Retina (tissue), 1 donor: ENCODE results near the gene OR2J3.
"Not testable (repeated sequence)": the region's sequence is repeated elsewhere in the genome, so short reads cannot be mapped to it uniquely, and the experiment has no call there.

Experiments
- DNase-seq: peaks from one replicate; pipeline ENCODE4 v3.0.0-alpha.2; 2016

OR2J3 gene

GRCh38 chr6:29107758-29108157, at the start of gene OR2J3:
Gene OR2J3, plus strand, starts transcription at chr6:29108058. Its CDS starts 3,833 bp downstream, at chr6:29111891.
- no peak for DNase-seq

- DNase-seq, result no peak
Measured at GRCh38 chr6:29071831-29072723, 35.8 kb upstream of the OR2J3 start.

- DNase-seq, result no peak
Measured at GRCh38 chr6:29079203-29079602, 28.7 kb upstream of the OR2J3 start.

GRCh38 chr6:29081312-29081711, 26.5 kb upstream of the OR2J3 start:
- DNase-seq, result no peak

GRCh38 chr6:29082457-29082856, 25.4 kb upstream of the OR2J3 start:
- DNase-seq, result no peak

- no peak for DNase-seq
Measured at GRCh38 chr6:29087213-29087612, 20.6 kb upstream of the OR2J3 start, which contains the start of gene OR2B3. Gene OR2B3, minus strand, starts transcription at chr6:29087313. Its CDS starts 65 bp downstream, at chr6:29087248.

- no peak for DNase-seq
Measured at GRCh38 chr6:29092957-29093356, 14.9 kb upstream of the OR2J3 start.

- no peak for DNase-seq
Measured at GRCh38 chr6:29097803-29098202, 10.1 kb upstream of the OR2J3 start.

- no peak for DNase-seq
Measured at GRCh38 chr6:29099190-29099589, 8.7 kb upstream of the OR2J3 start, which contains the start of gene OR2J1. Gene OR2J1, plus strand, starts transcription at chr6:29099490. Its CDS starts 1,453 bp downstream, at chr6:29100943.

GRCh38 chr6:29112135-29112534, 4.3 kb downstream of the OR2J3 start:
- no peak for DNase-seq

- DNase-seq, result not testable (repeated sequence)
Measured at GRCh38 chr6:29114964-29115363, 7.1 kb downstream of the OR2J3 start.

GRCh38 chr6:29129326-29130012, 21.6 kb downstream of the OR2J3 start:
- no peak for DNase-seq

GRCh38 chr6:29130644-29131043, 22.8 kb downstream of the OR2J3 start:
- no peak for DNase-seq

- no peak for DNase-seq
Measured at GRCh38 chr6:29131691-29132090, 23.8 kb downstream of the OR2J3 start.

- DNase-seq, result no peak
Measured at GRCh38 chr6:29137724-29138123, 29.9 kb downstream of the OR2J3 start.

GRCh38 chr6:29141606-29142005, 33.7 kb downstream of the OR2J3 start:
- DNase-seq, result no peak

GRCh38 chr6:29142309-29142708, 34.5 kb downstream of the OR2J3 start:
- DNase-seq, result no peak

- no peak for DNase-seq
Measured at GRCh38 chr6:29146179-29146578, 38.3 kb downstream of the OR2J3 start.

- no peak for DNase-seq
Measured at GRCh38 chr6:29147074-29147473, 39.2 kb downstream of the OR2J3 start.

- DNase-seq, result not testable (repeated sequence)
Measured at GRCh38 chr6:29149444-29149843, 41.6 kb downstream of the OR2J3 start.

GRCh38 chr6:29153083-29153482, 45.2 kb downstream of the OR2J3 start:
- DNase-seq, result no peak

GRCh38 chr6:29155182-29155581, 47.3 kb downstream of the OR2J3 start:
- DNase-seq, result not testable (repeated sequence)

GRCh38 chr6:29159922-29160321, 52.1 kb downstream of the OR2J3 start:
- not testable (repeated sequence) for DNase-seq
